ENCODE results near the gene MIA. TPM values are rescaled to one million over a fixed set of nuclear protein-coding genes. Genes with fewer than 3 reads are reported as not detected.

Gene MIA
- total RNA-seq, 1 experiment from 2014 or later, result not detected

DNA sequence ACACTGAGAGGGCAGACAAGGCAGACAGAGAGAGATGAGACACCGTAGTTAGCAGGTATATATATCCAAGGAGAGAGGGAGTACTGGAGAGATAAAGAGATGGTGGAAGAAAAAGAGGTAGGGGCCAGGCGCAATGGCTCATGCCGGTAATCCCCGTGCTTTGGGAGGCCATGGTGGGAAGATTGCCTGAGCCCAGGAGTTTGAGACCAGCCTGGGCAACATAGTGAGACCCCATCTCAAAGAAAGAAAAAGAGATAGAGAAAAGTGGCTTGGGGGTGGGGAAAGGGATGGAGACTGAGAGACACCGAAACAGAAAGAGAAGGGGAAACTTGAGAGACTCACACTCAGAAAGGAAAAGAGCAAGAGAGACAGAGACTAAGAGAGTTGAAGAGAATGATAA lies 5.3 kb downstream of the MIA start:
- DNase-seq, result no peak
- no peak overlapping the region for H3T11ph ChIP-seq (ENCODE audit: low read length)
- no peak overlapping the region for H4K5ac ChIP-seq (ENCODE audit: insufficient read length, low read depth, low read length)
- Mint-ChIP-seq H3K4me1 (peaks cover 20 to 28% of the 10 kb centered on the region in 2 experiments), H3K9me3 (no peaks in the 10 kb centered on the region; a peak in 1 of 5 replicates), H3K27ac (peak overlapping the region in 1 of 3 experiments; percentile 2; a peak in 2 of 7 replicates), H3K27me3 (ENCODE audit: low read depth) (no peaks in the 10 kb centered on the region), H3K4me3 (0 out of 5 replicates have a peak overlapping the region, but pooled peaks of 1 of the 2 experiments have one; percentile 6), H3K36me3 (ENCODE audit: insufficient read depth in 1 of 3, low read depth in 3 of 3) (peaks cover 2 to 9% (median 6%) of the 10 kb centered on the region in 3 experiments; a peak in 5 of 7 replicates)
- WGBS (ENCODE audit: extremely low coverage, insufficient read length, low lambda C conversion rate), result no CpG with 5 or more reads among the region's 5 CpGs
- H3K23ac ChIP-seq (ENCODE audit: insufficient read length, low read depth, low read length), result no peak overlapping the region
- no peaks in the 10 kb centered on the region for H3K9me3 ChIP-seq (ENCODE audit: control insufficient read depth, low read depth, low read length)
- no peaks in the 10 kb centered on the region for H3K79me2 ChIP-seq (ENCODE audit: insufficient read depth, low read length)
- H4K8ac ChIP-seq (replicated peaks; ENCODE audit: insufficient read length, low read depth, low read length), result no peak overlapping the region
- H3K4me2 ChIP-seq (ENCODE audit: insufficient read depth, insufficient read length, low read length), result no peak overlapping the region
- H3K27me3 ChIP-seq (ENCODE audit: insufficient read depth, low read length), result no peaks in the 10 kb centered on the region
- H4K91ac ChIP-seq (ENCODE audit: insufficient read length, low read depth, low read length), result no peak overlapping the region
- no peak overlapping the region for H3K4ac ChIP-seq (ENCODE audit: low read depth, low read length)
- H2BK15ac ChIP-seq (ENCODE audit: low read depth, low read length), result no peak overlapping the region
- TF ChIP-seq, protein P1, sequence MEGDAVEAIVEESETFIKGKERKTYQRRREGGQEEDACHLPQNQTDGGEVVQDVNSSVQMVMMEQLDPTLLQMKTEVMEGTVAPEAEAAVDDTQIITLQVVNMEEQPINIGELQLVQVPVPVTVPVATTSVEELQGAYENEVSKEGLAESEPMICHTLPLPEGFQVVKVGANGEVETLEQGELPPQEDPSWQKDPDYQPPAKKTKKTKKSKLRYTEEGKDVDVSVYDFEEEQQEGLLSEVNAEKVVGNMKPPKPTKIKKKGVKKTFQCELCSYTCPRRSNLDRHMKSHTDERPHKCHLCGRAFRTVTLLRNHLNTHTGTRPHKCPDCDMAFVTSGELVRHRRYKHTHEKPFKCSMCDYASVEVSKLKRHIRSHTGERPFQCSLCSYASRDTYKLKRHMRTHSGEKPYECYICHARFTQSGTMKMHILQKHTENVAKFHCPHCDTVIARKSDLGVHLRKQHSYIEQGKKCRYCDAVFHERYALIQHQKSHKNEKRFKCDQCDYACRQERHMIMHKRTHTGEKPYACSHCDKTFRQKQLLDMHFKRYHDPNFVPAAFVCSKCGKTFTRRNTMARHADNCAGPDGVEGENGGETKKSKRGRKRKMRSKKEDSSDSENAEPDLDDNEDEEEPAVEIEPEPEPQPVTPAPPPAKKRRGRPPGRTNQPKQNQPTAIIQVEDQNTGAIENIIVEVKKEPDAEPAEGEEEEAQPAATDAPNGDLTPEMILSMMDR (conservative IDR thresholded peaks at IDR 0.05), result no peak
- H3K4me1 ChIP-seq (ENCODE audit: insufficient read depth, low read length), result 0 out of 2 replicates have a peak, but pooled peaks cover 2% of the 10 kb centered on the region
- H3K56ac ChIP-seq (ENCODE audit: insufficient read length, low read depth, low read length), result no peak overlapping the region
- H2BK120ac ChIP-seq (ENCODE audit: low read depth, low read length, poor library complexity, severe bottlenecking), result no peak overlapping the region
- H3K23me2 ChIP-seq (ENCODE audit: insufficient read length, low read depth, low read length, poor library complexity, severe bottlenecking), result peaks cover 4% of the 10 kb centered on the region
- no peaks in the 10 kb centered on the region for H4K20me1 ChIP-seq (ENCODE audit: control insufficient read depth, insufficient read depth, insufficient read length)
- no peak overlapping the region for H2AFZ ChIP-seq (ENCODE audit: low read length)
- no peaks in the 10 kb centered on the region for H3K79me1 ChIP-seq (ENCODE audit: insufficient read depth, low read depth, low read length, poor library complexity, severe bottlenecking)
- no peak overlapping the region for H2BK12ac ChIP-seq (ENCODE audit: insufficient read length, low read depth, low read length)
- H2BK20ac ChIP-seq (ENCODE audit: low read depth, low read length, poor library complexity, severe bottlenecking), result no peak overlapping the region
- H3K14ac ChIP-seq (ENCODE audit: insufficient read depth, low read length), result no peak overlapping the region
- H3K18ac ChIP-seq (ENCODE audit: insufficient read length, low read depth, low read length), result no peak overlapping the region
- no peak overlapping the region for H3K9ac ChIP-seq (ENCODE audit: extremely low read depth, insufficient read length, low read length)
- H2AK5ac ChIP-seq (ENCODE audit: insufficient read length, low read length), result no peak overlapping the region
- H3K27ac ChIP-seq (ENCODE audit: insufficient read length, low read depth, low read length), result no peak overlapping the region
- H2BK5ac ChIP-seq (ENCODE audit: insufficient read length, low read length), result no peak overlapping the region
